DOHH2 (cell line): Measurements from ENCODE around the gene CAPZA2.

ENCODE experiments used
- EZH2phosphoT487 ChIP-seq: fragments of 200-600 bp; sonication (generic); IDR thresholded peaks from 2 replicates; pipeline ENCODE4 v1.6.1; 2017; ENCODE audit warnings: borderline replicate concordance, mild to moderate bottlenecking, antibody characterized with exemption, low read length, moderate library complexity, mixed read lengths
- TF ChIP-seq, protein P1 (sequence below): fragments of 200-600 bp; sonication (generic); IDR thresholded peaks from one replicate; pipeline ENCODE4 v1.5.1; 2014; ENCODE audit warnings: antibody characterized with exemption, mild to moderate bottlenecking, low read depth, low read length; ENCODE audit not compliant: poor library complexity, severe bottlenecking

DNA sequence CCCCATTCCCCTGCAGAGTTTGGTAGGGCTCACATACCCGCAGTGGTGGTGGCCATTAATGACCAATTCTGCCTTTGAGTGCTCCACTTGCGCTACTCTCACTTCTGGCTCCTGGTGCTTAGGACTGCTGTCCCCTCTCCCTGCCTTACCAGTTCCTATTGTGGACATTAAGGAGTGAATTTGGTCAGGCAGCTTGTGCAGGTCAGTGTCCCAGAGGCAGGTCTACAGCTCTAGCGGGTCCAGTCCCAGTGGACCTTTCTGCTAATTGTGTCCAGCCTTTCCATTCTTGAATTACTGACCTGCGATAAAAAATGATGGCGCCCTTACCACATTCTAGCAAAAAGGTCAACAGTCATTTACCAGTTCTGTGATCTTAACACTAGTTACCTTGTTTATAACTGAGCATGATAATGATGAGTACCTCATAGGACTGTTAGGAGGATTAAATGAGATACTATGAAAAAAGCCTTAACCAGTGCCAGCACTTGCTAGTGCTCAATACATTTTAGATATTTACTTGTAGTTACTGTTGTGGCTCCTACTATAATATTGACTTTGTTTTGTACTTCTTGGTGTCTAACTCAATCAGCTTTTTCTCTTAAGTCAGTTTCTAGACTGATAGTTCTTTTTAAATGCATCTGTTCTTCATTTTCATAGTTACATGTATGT lies 105.0 kb downstream of the CAPZA2 start:
- TF ChIP-seq, protein P1, sequence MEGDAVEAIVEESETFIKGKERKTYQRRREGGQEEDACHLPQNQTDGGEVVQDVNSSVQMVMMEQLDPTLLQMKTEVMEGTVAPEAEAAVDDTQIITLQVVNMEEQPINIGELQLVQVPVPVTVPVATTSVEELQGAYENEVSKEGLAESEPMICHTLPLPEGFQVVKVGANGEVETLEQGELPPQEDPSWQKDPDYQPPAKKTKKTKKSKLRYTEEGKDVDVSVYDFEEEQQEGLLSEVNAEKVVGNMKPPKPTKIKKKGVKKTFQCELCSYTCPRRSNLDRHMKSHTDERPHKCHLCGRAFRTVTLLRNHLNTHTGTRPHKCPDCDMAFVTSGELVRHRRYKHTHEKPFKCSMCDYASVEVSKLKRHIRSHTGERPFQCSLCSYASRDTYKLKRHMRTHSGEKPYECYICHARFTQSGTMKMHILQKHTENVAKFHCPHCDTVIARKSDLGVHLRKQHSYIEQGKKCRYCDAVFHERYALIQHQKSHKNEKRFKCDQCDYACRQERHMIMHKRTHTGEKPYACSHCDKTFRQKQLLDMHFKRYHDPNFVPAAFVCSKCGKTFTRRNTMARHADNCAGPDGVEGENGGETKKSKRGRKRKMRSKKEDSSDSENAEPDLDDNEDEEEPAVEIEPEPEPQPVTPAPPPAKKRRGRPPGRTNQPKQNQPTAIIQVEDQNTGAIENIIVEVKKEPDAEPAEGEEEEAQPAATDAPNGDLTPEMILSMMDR = no peak
- no peak for TF ChIP-seq EZH2phosphoT487
